H9 (cell line): ENCODE data around the gene STPG1. TPM values are rescaled to one million over a fixed set of nuclear protein-coding genes. Genes with fewer than 3 reads are reported as not detected.

Experiments
- DNase-seq: peaks from one replicate; pipeline ENCODE4 v3.0.0-alpha.2; 2017
- H2AFZ ChIP-seq: one replicate; pipeline ENCODE4 v1.6.1; 2013; ENCODE audit warnings: mild to moderate bottlenecking, low read length, control low read depth, moderate library complexity
- H2AK5ac ChIP-seq: 2 replicates; pipeline ENCODE4 v1.6.1; 2013; ENCODE audit warnings: low read length, control low read depth, mixed read lengths; ENCODE audit not compliant: insufficient read length
- H2BK120ac ChIP-seq: one replicate; pipeline ENCODE4 v1.6.1; 2013; ENCODE audit warnings: low read depth, mild to moderate bottlenecking, low read length, control low read depth, inconsistent platforms; ENCODE audit not compliant: poor library complexity, severe bottlenecking
- H2BK12ac ChIP-seq: 2 replicates; pipeline ENCODE4 v1.6.1; 2013; ENCODE audit warnings: low read length, control low read depth, mixed read lengths, low read depth; ENCODE audit not compliant: insufficient read length
- H2BK15ac ChIP-seq: 2 replicates; pipeline ENCODE4 v1.6.1; 2013; ENCODE audit warnings: low read depth, low read length, control low read depth
- H2BK20ac ChIP-seq: one replicate; pipeline ENCODE4 v1.6.1; 2013; ENCODE audit warnings: low read depth, mild to moderate bottlenecking, low read length, control low read depth, inconsistent platforms; ENCODE audit not compliant: poor library complexity, severe bottlenecking
- H2BK5ac ChIP-seq: 2 replicates; pipeline ENCODE4 v1.6.1; 2013; ENCODE audit warnings: low read length, control low read depth, mixed read lengths; ENCODE audit not compliant: insufficient read length
- H3K14ac ChIP-seq: 2 replicates; pipeline ENCODE4 v1.6.1; 2013; ENCODE audit warnings: low read length, control low read depth; ENCODE audit not compliant: insufficient read depth
- H3K18ac ChIP-seq: 2 replicates; pipeline ENCODE4 v1.6.1; 2013; ENCODE audit warnings: low read depth, mild to moderate bottlenecking, mixed read lengths, low read length, control low read depth; ENCODE audit not compliant: insufficient read length
- H3K23ac ChIP-seq: 2 replicates; pipeline ENCODE4 v1.6.1; 2013; ENCODE audit warnings: low read length, control low read depth, mixed read lengths, low read depth; ENCODE audit not compliant: insufficient read length
- H3K23me2 ChIP-seq: 2 replicates; pipeline ENCODE4 v1.6.1; 2013; ENCODE audit warnings: low read depth, mild to moderate bottlenecking, mixed read lengths, low read length, control low read depth; ENCODE audit not compliant: insufficient read length, poor library complexity, severe bottlenecking
- H3K27ac ChIP-seq: 2 replicates; pipeline ENCODE4 v1.5.1; 2013; ENCODE audit warnings: low read length, control low read depth, mixed read lengths, low read depth; ENCODE audit not compliant: insufficient read length
- H3K27me3 ChIP-seq: 2 replicates; pipeline ENCODE4 v1.6.1; 2013; ENCODE audit warnings: low read length, control low read depth, inconsistent platforms; ENCODE audit not compliant: insufficient read depth
- H3K4ac ChIP-seq: 2 replicates; pipeline ENCODE4 v1.6.1; 2013; ENCODE audit warnings: low read depth, mild to moderate bottlenecking, control low read depth, inconsistent platforms, low read length, moderate library complexity
- H3K4me1 ChIP-seq: 2 replicates; pipeline ENCODE4 v1.6.1; 2013; ENCODE audit warnings: low read length, control low read depth, inconsistent platforms; ENCODE audit not compliant: insufficient read depth
- H3K4me2 ChIP-seq: 2 replicates; pipeline ENCODE4 v1.6.1; 2013; ENCODE audit warnings: low read length, control low read depth, mixed read lengths; ENCODE audit not compliant: insufficient read length, insufficient read depth
- H3K56ac ChIP-seq: 2 replicates; pipeline ENCODE4 v1.6.1; 2013; ENCODE audit warnings: low read depth, mild to moderate bottlenecking, mixed read lengths, low read length, control low read depth; ENCODE audit not compliant: insufficient read length
- H3K79me1 ChIP-seq: 2 replicates; pipeline ENCODE4 v1.6.1; 2013; ENCODE audit warnings: low read depth, mild to moderate bottlenecking, moderate library complexity, low read length, control low read depth, inconsistent platforms; ENCODE audit not compliant: insufficient read depth, poor library complexity, severe bottlenecking
- H3K79me2 ChIP-seq: 2 replicates; pipeline ENCODE4 v1.6.1; 2013; ENCODE audit warnings: low read length, control low read depth, inconsistent platforms; ENCODE audit not compliant: insufficient read depth
- H3K9ac ChIP-seq: 2 replicates; pipeline ENCODE4 v1.6.1; 2013; ENCODE audit warnings: low read length, control low read depth, mixed read lengths; ENCODE audit not compliant: insufficient read length; ENCODE audit errors: extremely low read depth
- H3K9me3 ChIP-seq: one replicate; pipeline ENCODE4 v1.6.1; 2013; ENCODE audit warnings: low read depth, low read length, inconsistent platforms; ENCODE audit not compliant: control insufficient read depth
- H3T11ph ChIP-seq: one replicate; pipeline ENCODE4 v1.6.1; 2013; ENCODE audit warnings: mild to moderate bottlenecking, low read length, control low read depth, inconsistent platforms
- H4K20me1 ChIP-seq: one replicate; pipeline ENCODE4 v1.6.1; 2013; ENCODE audit not compliant: control insufficient read depth, insufficient read length, insufficient read depth
- H4K5ac ChIP-seq: 2 replicates; pipeline ENCODE4 v1.6.1; 2013; ENCODE audit warnings: low read depth, mild to moderate bottlenecking, mixed read lengths, low read length, control low read depth; ENCODE audit not compliant: insufficient read length
- H4K8ac ChIP-seq: replicated peaks from 2 replicates; pipeline ENCODE4 v1.6.1; 2013; ENCODE audit warnings: low read length, control low read depth, mixed read lengths, low read depth; ENCODE audit not compliant: insufficient read length
- H4K91ac ChIP-seq: 2 replicates; pipeline ENCODE4 v1.6.1; 2013; ENCODE audit warnings: low read depth, mild to moderate bottlenecking, moderate library complexity, mixed read lengths, low read length, control low read depth; ENCODE audit not compliant: insufficient read length
- H3K27ac Mint-ChIP-seq, 3 experiments: 2 replicates in 2 of 3; 3 replicates in 1 of 3; pipeline ENCODE4 v1.8.0; 2020 to 2021; ENCODE audit warnings: mixed read lengths in 3 of 3, mild to moderate bottlenecking in 1 of 3, moderate library complexity in 1 of 3
- H3K27me3 Mint-ChIP-seq: 2 replicates; pipeline ENCODE4 v1.8.0; 2021; ENCODE audit warnings: low read depth, mild to moderate bottlenecking, moderate library complexity, mixed read lengths
- H3K36me3 Mint-ChIP-seq, 3 experiments: 2 replicates in 2 of 3; 3 replicates in 1 of 3; pipeline ENCODE4 v1.8.0; 2020 to 2021; ENCODE audit warnings: low read depth in 3 of 3, mixed read lengths in 3 of 3; ENCODE audit not compliant: insufficient read depth in 1 of 3
- H3K4me1 Mint-ChIP-seq, 2 experiments: 2 replicates each; pipeline ENCODE4 v1.8.0; 2020; ENCODE audit warnings: mixed read lengths in 2 of 2
- H3K4me3 Mint-ChIP-seq, 2 experiments: 2 replicates in 1 of 2; 3 replicates in 1 of 2; pipeline ENCODE4 v1.8.0; 2020 to 2021; ENCODE audit warnings: mild to moderate bottlenecking in 2 of 2, mixed read lengths in 2 of 2, moderate library complexity in 1 of 2
- H3K9me3 Mint-ChIP-seq, 2 experiments: 2 replicates in 1 of 2; 3 replicates in 1 of 2; pipeline ENCODE4 v1.8.0; 2020; ENCODE audit warnings: mild to moderate bottlenecking in 2 of 2, mixed read lengths in 2 of 2, moderate library complexity in 1 of 2
- CTCF ChIP-seq: fragments of 200-600 bp; sonication (generic); conservative IDR thresholded peaks from 3 replicates; pipeline ENCODE4 v1.8.0; 2021; ENCODE audit warnings: antibody characterized with exemption, mild to moderate bottlenecking
- WGBS: extraction: QIAGEN DNeasy Blood & Tissue Kit; methylation state at CpG from one replicate; pipeline ENCODE4 v1.1.7; 2013; ENCODE audit warnings: missing lambda C conversion rate, low lambda C conversion rate, mixed read lengths; ENCODE audit not compliant: insufficient read length; ENCODE audit errors: extremely low coverage; 5-methylcytosine and 5-hydroxymethylcytosine counted together
- total RNA-seq: library from RNA; stranded (reverse); gene quantifications from 2 replicates; pipeline ENCODE4 v1.2.1, GENCODE V29; 2021

The STPG1 gene
- total RNA-seq, 1 experiment from 2014 or later = 8.3 TPM

- H3K4me2 ChIP-seq = no peak overlapping the region
- no peak overlapping the region for H3K4ac ChIP-seq
- H3K79me2 ChIP-seq = no peaks in the 10 kb centered on the region
- no peak for TF ChIP-seq CTCF
- DNase-seq = no peak
- H3K27me3 ChIP-seq = no peaks in the 10 kb centered on the region
- H3K4me3 Mint-ChIP-seq = no peak overlapping the region
- no peak overlapping the region for H2BK12ac ChIP-seq
- no peak overlapping the region for H2AK5ac ChIP-seq
- no peak overlapping the region for H2BK120ac ChIP-seq
- no peak overlapping the region for H4K91ac ChIP-seq
- no peak overlapping the region for H2BK5ac ChIP-seq
- 0 out of 2 replicates have a peak, but pooled peaks cover 5% of the 10 kb centered on the region for H3K4me1 ChIP-seq
- H3K4me1 Mint-ChIP-seq = peaks cover 27 to 33% of the 10 kb centered on the region in 2 experiments
- no peak overlapping the region for H3K27ac ChIP-seq
- H3K36me3 Mint-ChIP-seq = peaks cover 0 to 22% (median 7%) of the 10 kb centered on the region in 3 experiments; a peak in 4 of 7 replicates
- H3K23ac ChIP-seq = no peak overlapping the region
- no peak overlapping the region for H4K8ac ChIP-seq
- no peak overlapping the region for H3K9ac ChIP-seq
- H3K14ac ChIP-seq = no peak overlapping the region
- no peaks in the 10 kb centered on the region for H3K23me2 ChIP-seq
- H2BK15ac ChIP-seq = no peak overlapping the region
- H3K79me1 ChIP-seq = no peaks in the 10 kb centered on the region
- H3K56ac ChIP-seq = no peak overlapping the region
- H3K27me3 Mint-ChIP-seq = no peaks in the 10 kb centered on the region
- no peak overlapping the region for H4K5ac ChIP-seq
- H2BK20ac ChIP-seq = no peak overlapping the region
- H3K9me3 ChIP-seq = no peaks in the 10 kb centered on the region
- H3K18ac ChIP-seq = no peak overlapping the region
- no peak overlapping the region for H3K27ac Mint-ChIP-seq
- no peaks in the 10 kb centered on the region for H3K9me3 Mint-ChIP-seq
- H4K20me1 ChIP-seq = no peaks in the 10 kb centered on the region
- WGBS = no CpG with 5 or more reads among the region's 4 CpGs
- no peak overlapping the region for H2AFZ ChIP-seq
- no peak overlapping the region for H3T11ph ChIP-seq
These were observed 24.3 kb downstream of the STPG1 start for GRCh38 chr1:24389231-24389678.
